ENCODE results near the gene SIRPB1.
"Not testable (repeated sequence)": the region's sequence is repeated elsewhere in the genome, so short reads cannot be mapped to it uniquely, and the experiment has no call there.

Gene SIRPB1

DNA sequence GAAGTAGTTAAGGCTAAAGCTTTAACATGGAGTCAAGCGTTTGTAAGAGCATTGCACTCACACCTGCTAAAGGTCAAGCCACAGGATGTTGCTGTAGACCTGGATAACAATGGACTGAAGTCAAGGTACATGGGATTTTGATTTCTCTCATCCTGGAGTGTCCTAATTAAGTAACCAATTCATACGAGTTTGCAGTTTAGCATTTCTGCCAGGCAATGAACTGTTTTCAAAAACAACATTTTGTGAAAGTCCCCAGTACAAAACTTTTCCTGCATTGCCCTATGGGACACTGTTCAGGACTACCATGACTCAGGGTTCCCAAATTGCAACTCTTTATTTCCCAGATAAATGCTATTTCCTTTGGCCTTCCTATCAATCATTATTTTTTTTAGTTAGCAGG is 17.4 kb upstream of the SIRPB1 start:
- DNase-seq (ENCODE audit: low read depth, low spot score) = no peak

- DNase-seq (ENCODE audit: low read depth, low spot score) = no peak
Observed at GRCh38 chr20:1636621-1637020, 16.8 kb upstream of the SIRPB1 start.

- DNase-seq (ENCODE audit: low read depth, low spot score) = no peak
Observed at GRCh38 chr20:1635291-1635979, 15.6 kb upstream of the SIRPB1 start.

DNA sequence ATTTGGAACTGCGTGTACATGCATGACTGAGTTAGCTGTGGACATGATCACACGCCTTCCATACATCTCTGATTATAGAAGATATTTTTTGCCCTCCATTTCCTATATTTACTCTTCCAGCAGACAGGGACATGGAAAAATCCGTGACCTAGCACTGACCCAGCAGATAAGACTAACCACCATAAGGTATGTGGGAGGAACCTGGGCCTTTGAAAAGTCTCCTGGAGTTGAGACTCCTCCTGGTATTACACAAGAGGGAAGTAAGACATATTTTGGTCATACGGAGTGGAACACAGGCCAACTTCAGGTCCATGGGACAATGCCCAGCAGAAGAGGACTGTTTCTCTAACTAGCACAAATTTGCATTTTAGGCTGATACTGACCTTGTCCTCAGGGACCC is 13.7 kb upstream of the SIRPB1 start:
- DNase-seq (ENCODE audit: low read depth, low spot score) = no peak

- DNase-seq (ENCODE audit: low read depth, low spot score) = no peak
Observed at GRCh38 chr20:1632178-1632577, 12.4 kb upstream of the SIRPB1 start.

DNA sequence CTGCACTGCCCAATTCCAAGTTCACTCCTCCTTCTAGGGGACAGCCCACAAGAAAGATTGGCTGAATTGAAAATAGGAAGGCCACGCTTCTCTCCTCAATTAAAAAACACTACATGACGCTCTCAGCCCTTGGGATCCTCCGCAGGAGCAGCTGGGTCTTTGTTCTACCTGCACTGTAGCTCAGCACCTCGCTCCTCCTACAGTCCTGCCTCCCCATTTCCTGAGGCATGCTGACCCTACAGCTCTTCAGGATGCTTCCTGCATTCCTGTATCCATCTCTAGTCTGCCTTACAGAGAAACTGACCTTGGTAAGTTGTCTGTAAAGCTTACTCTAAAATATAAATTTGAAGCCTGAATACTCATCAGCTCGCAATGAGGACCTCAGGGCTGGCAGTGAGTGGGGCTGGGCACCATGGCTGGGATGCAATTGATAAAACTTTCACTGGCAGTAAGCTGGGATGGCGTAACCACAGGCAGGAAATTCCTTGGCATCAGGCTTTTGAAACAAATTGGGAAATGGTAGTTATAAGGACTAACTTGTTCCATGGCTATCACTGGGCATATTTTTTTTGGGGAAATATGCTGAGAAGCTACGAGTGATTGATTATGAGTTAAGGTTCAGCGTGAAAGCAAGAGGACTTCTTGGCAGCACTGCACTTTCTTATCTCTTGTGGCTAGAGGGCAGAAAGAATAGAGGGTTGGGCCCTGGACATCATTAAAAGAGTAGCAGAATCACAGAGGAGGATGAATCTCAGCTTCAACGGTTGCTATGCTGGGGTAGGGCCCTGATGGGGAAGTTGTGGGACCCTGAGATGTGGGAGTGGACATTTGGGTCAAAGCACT is 11.7 kb upstream of the SIRPB1 start:
- no peak for DNase-seq (ENCODE audit: low read depth, low spot score)

GRCh38 chr20:1630186-1630585 is 10.4 kb upstream of the SIRPB1 start:
- no peak for DNase-seq (ENCODE audit: low read depth, low spot score)

DNA sequence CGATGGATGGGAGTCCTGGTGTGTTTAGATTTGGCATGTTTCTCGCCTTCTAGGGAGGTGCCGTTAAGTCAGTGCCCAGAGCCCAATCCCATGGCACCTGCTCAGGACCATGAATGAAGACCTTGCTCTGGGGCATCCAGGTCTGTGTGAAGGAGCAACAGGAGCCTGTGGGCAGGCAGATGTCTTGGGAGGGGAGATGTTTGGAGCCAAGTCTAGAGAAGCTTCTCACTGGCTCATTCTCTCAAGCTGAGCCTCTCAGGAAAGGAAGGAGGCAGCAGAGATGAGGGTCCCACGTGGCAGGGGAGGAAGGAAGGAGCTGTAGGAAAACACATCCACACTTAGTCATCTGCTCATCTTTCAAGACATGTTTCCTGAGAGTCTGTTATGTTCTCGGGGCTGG is 9.5 kb upstream of the SIRPB1 start:
- DNase-seq (ENCODE audit: low read depth, low spot score) = no peak

GRCh38 chr20:1628621-1629020 is 8.8 kb upstream of the SIRPB1 start:
- no peak for DNase-seq (ENCODE audit: low read depth, low spot score)

DNA sequence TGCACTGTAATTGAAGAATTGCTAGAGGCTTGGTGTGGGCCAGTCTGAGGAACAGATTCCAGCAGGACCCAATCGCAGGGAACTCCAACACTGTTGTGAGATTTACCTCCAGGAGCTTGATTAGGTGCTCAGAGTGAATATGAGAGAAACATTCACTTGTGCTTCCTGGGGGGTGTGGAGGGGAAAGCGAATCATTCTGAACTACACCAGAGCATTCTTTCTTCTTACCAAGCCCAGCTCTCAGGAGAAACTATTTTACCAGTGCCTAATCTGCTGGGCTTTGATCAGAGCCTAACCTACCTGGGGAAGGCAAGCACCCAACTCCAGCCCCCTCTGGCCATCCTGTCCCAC is 7.4 kb upstream of the SIRPB1 start:
- no peak for DNase-seq (ENCODE audit: low read depth, low spot score)

DNA sequence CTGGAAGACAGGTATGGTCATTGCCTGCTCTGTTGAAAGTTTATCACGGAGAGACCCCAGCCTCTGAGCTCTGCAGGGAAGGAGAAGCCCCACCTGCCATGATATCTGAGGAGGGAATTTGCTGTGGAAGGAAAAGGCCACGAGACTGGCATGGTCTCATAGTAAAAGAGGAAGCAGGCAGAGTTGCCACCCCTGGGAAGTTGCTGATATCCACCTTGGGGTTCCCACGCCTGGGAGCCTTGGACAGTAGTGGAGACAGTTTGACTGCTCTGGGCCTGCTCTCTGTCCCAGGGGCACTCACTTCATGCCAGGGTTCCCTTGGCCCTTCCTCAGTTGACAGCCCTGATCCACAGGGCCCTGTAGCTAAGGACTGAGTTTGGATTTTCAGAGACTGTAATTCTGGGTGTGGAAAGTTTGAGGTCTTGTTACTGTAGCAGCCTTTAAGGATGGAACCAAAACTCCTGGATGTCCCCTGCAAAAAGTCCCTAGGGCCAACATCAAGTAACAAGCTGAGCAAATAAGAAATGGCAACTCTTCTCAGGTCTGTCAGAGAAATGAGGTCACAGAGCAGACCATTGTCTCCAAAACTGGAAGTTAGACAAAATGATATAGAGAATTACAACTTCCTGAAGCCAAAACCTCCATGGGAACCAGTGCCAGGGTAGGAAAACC is 6.9 kb upstream of the SIRPB1 start:
- DNase-seq (ENCODE audit: low read depth, low spot score) = no peak

DNA sequence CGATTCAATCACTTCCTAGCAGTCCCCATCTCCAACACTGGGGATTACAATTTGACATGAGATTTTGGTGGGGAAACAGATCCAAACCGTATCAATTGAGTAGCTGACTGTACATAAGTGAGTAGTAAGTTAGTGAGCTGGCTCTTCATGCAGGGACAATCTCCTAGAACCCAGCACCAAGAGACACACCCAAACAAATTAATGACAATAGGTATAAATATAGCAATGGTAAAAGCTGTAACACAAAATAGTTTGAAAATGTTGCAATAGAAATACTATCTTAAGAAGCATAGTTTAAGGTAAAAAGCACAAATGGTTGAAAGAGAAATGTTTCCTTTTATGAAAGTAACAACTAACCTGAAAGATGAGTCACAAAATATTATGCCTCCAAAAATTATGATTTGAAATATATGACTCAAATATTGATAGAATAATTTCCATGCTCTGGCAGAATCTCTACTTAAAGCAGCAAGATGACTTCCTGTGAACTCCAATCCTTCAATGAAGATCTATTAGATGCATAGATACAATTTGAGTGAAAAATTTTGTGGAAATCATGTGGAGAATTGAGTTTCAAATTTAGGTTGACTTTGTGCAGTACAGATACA is 5.4 kb upstream of the SIRPB1 start:
- DNase-seq (ENCODE audit: low read depth, low spot score) = no peak

DNA sequence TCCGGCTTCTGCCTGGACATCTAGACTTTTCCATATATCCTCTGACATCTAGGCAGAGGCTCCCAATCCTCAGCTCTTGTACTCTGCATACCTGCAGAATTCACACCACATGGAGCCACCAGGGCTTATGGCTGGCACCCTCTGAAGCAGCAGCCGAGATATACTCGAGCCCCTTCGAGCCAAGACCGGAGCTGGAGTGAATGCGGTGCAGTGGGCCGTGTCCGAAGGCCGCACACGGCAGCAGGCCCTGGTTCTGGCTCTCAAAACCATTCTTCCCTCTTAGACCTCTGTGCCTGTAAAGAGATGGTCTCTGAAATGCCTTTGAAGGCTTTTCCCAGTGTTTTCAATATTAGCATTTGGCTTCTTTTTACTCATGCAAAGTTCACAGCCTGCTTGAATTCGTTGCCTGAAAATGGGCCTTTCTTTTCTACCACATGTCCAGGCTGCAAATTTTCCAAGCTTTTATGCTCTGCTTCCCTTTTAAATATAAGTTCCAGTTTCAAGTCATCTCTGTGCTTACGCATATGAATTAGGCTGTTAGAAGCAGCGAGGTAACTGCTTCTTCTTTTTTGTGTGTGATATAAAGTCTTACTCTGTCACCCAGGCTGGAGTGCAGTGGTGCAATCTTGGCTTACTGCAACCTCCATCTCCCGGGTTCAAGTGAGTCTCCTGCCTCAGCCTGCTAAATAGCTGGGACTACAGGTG is 3.8 kb upstream of the SIRPB1 start:
- DNase-seq (ENCODE audit: low read depth, low spot score) = no peak

DNA sequence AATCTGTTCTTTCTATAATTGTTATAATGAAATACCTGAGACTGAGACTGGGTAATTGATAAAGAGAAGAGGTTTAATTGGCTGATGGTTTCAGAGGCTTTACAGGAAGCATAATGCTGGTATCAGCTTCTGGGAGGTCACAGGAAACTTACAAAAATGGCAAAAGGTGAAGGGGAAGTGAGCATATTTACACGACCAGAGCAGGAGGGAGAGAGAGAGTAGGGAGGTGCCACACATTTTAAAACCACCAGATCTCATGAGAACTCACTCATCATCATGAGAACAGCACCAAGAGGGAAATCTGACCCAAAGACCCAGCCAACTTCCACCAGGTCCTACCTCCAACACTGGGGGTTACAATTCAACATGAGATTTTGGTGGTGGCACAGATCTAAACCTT is 2.6 kb upstream of the SIRPB1 start:
- no peak for DNase-seq (ENCODE audit: low read depth, low spot score)

- no peak for DNase-seq (ENCODE audit: low read depth, low spot score)
Observed at GRCh38 chr20:1621316-1621715, 1.5 kb upstream of the SIRPB1 start.

DNA sequence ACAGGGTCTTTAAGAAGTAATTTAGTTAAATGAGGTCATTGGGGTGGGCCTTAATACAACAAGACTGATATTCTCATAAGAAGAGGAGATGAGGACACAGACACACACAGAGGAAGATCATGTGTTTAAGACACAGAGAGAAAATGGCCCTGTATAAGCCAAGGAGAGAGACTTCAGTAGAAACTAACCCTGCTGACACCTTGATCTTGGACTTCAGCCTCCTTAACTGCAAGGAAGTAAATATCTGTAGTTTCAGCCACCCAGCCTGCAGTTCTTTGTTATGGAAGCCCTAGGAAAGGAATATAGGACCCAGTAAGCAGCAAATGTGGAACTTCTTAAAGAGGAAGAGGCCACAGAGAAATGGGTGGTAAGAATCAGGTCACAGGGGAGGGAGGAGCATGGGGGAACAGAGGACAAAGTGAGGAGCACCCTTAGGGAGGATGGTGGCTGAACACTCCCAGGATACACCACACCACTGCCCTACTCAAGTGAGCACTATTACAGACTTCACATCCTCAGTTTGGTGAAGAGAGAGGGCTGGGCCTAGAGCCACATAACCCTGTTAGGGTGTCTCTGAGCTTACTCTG is 762 bp downstream of the SIRPB1 start:
- DNase-seq (ENCODE audit: low read depth, low spot score) = no peak

DNA sequence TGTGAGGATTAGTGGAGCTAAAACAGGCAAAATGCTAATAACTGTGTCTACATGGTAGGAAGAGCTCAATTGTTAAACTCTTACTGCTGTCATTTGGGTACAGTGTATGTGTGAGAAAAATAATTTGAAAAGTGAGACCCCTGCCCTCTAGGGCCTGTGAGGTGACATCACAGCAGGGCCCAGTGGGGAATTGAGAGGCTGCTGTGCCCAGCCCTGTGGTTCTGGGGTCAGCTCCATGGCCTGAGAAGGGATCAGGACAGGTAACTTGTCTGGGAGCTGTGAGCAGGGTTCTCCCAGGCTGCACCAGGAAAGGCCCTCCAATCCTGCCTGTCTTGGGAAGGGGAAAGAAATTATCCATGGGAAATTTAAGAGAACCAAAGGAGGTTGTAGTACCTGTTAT is 1.3 kb downstream of the SIRPB1 start:
- DNase-seq (ENCODE audit: low read depth, low spot score) = no peak

DNA sequence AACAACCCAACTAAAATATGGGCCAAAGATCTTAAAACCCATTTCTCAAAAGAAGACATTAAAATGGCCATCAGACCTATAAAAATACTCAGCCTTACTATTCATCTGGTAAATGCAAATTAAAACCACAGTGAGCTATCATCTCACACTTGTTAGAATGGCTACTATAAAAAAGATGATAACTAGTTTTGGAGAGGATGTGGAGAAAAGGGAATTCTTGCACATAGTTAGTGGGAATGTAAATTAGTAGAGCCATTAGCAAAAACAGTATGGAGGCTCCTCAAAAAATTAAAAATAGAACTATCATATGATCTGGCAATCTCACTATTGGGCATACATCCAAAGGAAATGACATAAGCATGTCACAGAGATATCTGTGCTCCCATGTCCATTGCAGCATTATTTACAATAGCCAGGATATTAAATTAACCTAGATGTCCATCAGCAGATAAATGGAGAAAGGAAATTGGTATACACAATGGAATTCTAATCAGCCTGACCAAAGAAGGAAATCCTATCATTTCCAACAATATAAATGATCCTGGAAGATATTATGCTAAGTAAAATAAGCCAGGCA is 2.9 kb downstream of the SIRPB1 start:
- DNase-seq (ENCODE audit: low read depth, low spot score) = no peak

GRCh38 chr20:1610404-1610803 is 9.4 kb downstream of the SIRPB1 start:
- not testable (repeated sequence) for DNase-seq (ENCODE audit: low read depth, low spot score)

DNA sequence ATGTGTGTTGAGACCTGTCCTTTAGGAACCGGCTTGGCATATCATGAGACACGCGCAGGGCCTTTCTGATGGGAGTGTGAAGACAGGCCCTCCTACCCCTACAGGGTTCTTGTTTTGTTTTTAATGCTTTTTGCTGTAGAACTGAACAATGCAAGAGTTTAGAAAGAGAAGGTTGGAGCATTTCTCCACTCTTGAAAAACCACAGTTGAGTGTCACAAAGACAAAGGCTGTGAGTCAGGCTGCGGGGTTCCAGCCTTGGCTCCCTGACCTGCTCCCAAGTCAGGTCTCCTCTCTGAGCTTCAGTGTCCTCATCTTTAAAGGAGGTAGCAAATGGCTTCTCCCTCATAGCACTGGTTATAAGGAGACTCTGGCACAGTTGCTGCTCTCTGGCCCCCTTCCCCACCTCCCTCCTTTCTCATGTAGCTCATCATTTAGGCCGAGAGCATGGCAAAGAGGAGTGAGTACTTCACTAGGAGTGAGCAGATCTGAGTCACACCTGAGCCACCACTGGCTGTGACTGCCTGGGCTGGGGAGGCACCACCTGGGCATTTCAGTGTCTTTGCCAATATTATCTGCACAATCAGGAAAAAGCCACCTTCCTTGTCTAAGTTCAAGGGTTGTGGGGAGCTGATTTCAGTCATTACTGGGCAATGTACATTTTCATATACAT is 11.0 kb downstream of the SIRPB1 start:
- not testable (repeated sequence) for DNase-seq (ENCODE audit: low read depth, low spot score)
